IMR-90 (cell line): ENCODE measurements around the gene SLC19A1. TPM values are rescaled to one million over a fixed set of nuclear protein-coding genes. Genes with fewer than 3 reads are reported as not detected.

Experiments used
- ATAC-seq: fragments of 200-7000 bp; cut with Tn5 transposase; 2 replicates; pipeline ENCODE4 v1.9.1; 2020; ENCODE audit warnings: low read depth, mild to moderate bottlenecking, moderate library complexity
- BruUV-seq: library from RNA; stranded (reverse); fragments of 400-500 nt; replicated peaks from 2 replicates; lab custom pipeline; 2021; lab: Mats Ljungman, UMichigan
- CTCF ChIA-PET: fragments of 300-600 bp; formaldehyde crosslinking; extraction: SDS; loops from one replicate; lab custom pipeline; 2021; ENCODE audit warnings: antibody characterized with exemption; lab: Yijun Ruan, JAX
- POLR2A ChIA-PET: fragments of 300-600 bp; sonication (Branson Sonifier 250); formaldehyde crosslinking; loops from one replicate; lab custom pipeline; 2022; ENCODE audit warnings: antibody characterized with exemption; ENCODE audit not compliant: unreplicated experiment; lab: Charles Lee
- DNase-seq: peaks from one replicate; pipeline ENCODE4 v3.0.0; 2013
- H2AFZ ChIP-seq: replicated peaks from 2 replicates; pipeline ENCODE3; 2013; ENCODE audit warnings: low read length, mild to moderate bottlenecking; ENCODE audit not compliant: poor library complexity
- H2AK5ac ChIP-seq: 2 replicates; pipeline ENCODE4 v1.6.1; 2013; ENCODE audit warnings: low read depth, low read length, inconsistent platforms
- H2AK9ac ChIP-seq: replicated peaks from 2 replicates; pipeline ENCODE3; 2013; ENCODE audit warnings: mild to moderate bottlenecking, low read depth, low read length, moderate library complexity; ENCODE audit not compliant: poor library complexity
- H2BK120ac ChIP-seq: 2 replicates; pipeline ENCODE4 v1.6.1; 2013; ENCODE audit warnings: low read depth, low read length, inconsistent platforms
- H2BK15ac ChIP-seq: 3 replicates; pipeline ENCODE4 v1.6.1; 2013; ENCODE audit warnings: low read depth, low read length, inconsistent platforms
- H2BK20ac ChIP-seq: 2 replicates; pipeline ENCODE4 v1.6.1; 2013; ENCODE audit warnings: low read depth, mild to moderate bottlenecking, inconsistent platforms, low read length, moderate library complexity
- H2BK5ac ChIP-seq: 2 replicates; pipeline ENCODE4 v1.6.1; 2013; ENCODE audit warnings: mild to moderate bottlenecking, low read depth, low read length, inconsistent platforms; ENCODE audit not compliant: poor library complexity, severe bottlenecking
- H3K14ac ChIP-seq: replicated peaks from 2 replicates; pipeline ENCODE4 v1.6.1; 2013; ENCODE audit warnings: low read depth, low read length, inconsistent platforms
- H3K18ac ChIP-seq: 2 replicates; pipeline ENCODE4 v1.6.1; 2013; ENCODE audit warnings: low read depth, low read length, control low read depth
- H3K23ac ChIP-seq: 2 replicates; pipeline ENCODE4 v1.6.1; 2013; ENCODE audit warnings: low read depth, low read length, inconsistent platforms
- H3K27ac ChIP-seq: 2 replicates; pipeline ENCODE4 v1.5.1; 2013; ENCODE audit warnings: mild to moderate bottlenecking, control low read depth, low read length; ENCODE audit not compliant: insufficient read depth
- H3K27me3 ChIP-seq: 2 replicates; pipeline ENCODE4 v1.6.1; 2013; ENCODE audit warnings: low read length; ENCODE audit not compliant: control insufficient read depth, insufficient read depth
- H3K36me3 ChIP-seq: 2 replicates; pipeline ENCODE4 v1.6.1; 2013; ENCODE audit warnings: low read length, mixed read lengths; ENCODE audit not compliant: control insufficient read depth, insufficient read depth
- H3K4ac ChIP-seq: 2 replicates; pipeline ENCODE4 v1.6.1; 2013; ENCODE audit warnings: low read depth, low read length, inconsistent platforms
- H3K4me1 ChIP-seq: 2 replicates; pipeline ENCODE4 v1.6.1; 2013; ENCODE audit warnings: low read length, mixed read lengths; ENCODE audit not compliant: control insufficient read depth, insufficient read depth
- H3K4me2 ChIP-seq: 2 replicates; pipeline ENCODE4 v1.6.1; 2013; ENCODE audit warnings: low read depth, mild to moderate bottlenecking, control low read depth, low read length, moderate library complexity
- H3K4me3 ChIP-seq: 2 replicates; pipeline ENCODE4 v1.5.1; 2013; ENCODE audit warnings: low read depth, mild to moderate bottlenecking, control low read depth, low read length, moderate library complexity; ENCODE audit not compliant: insufficient read depth
- H3K56ac ChIP-seq: 2 replicates; pipeline ENCODE4 v1.6.1; 2013; ENCODE audit warnings: low read length, inconsistent platforms; ENCODE audit not compliant: insufficient read depth; ENCODE audit errors: extremely low read depth
- H3K79me1 ChIP-seq, 2 experiments: 2 replicates each; pipeline ENCODE4 v1.6.1; 2013; ENCODE audit warnings: low read length in 2 of 2, inconsistent platforms in 1 of 2, low read depth in 1 of 2
- H3K9ac ChIP-seq: 2 replicates; pipeline ENCODE4 v1.6.1; 2013; ENCODE audit warnings: low read depth, low read length, control low read depth
- H3K9me1 ChIP-seq: 2 replicates; pipeline ENCODE4 v1.6.1; 2013; ENCODE audit warnings: low read length, inconsistent platforms; ENCODE audit not compliant: insufficient read depth
- H3K9me3 ChIP-seq: 2 replicates; pipeline ENCODE4 v1.6.1; 2013; ENCODE audit warnings: low read length; ENCODE audit not compliant: control insufficient read depth, insufficient read depth
- H4K20me1 ChIP-seq: 2 replicates; pipeline ENCODE4 v1.6.1; 2013; ENCODE audit warnings: low read length, inconsistent platforms; ENCODE audit not compliant: insufficient read depth
- H4K5ac ChIP-seq: 2 replicates; pipeline ENCODE4 v1.6.1; 2013; ENCODE audit warnings: mild to moderate bottlenecking, low read depth, low read length, control low read depth
- H4K8ac ChIP-seq, 2 experiments: 2 replicates each; pipeline ENCODE4 v1.6.1; 2013; ENCODE audit warnings: low read depth in 2 of 2, low read length in 2 of 2, control low read depth in 1 of 2, inconsistent platforms in 1 of 2
- H4K91ac ChIP-seq: 2 replicates; pipeline ENCODE4 v1.6.1; 2013; ENCODE audit warnings: low read depth, low read length, inconsistent platforms; ENCODE audit not compliant: insufficient read depth
- CEBPB ChIP-seq: IDR thresholded peaks from 2 replicates; pipeline ENCODE4 v1.6.1; 2012; ENCODE audit warnings: low read depth, low read length, improper control_type of control experiment
- CHD1 ChIP-seq: IDR thresholded peaks from 2 replicates; pipeline ENCODE4 v1.6.1; 2012; ENCODE audit warnings: low read depth, low read length, improper control_type of control experiment
- CTCF ChIP-seq: conservative IDR thresholded peaks from 2 replicates; pipeline ENCODE4 v1.5.1; 2012; ENCODE audit warnings: mild to moderate bottlenecking, low read depth, low read length, improper control_type of control experiment
- MAFK ChIP-seq: IDR thresholded peaks from 2 replicates; pipeline ENCODE4 v1.6.1; 2012; ENCODE audit warnings: low read depth, low read length, improper control_type of control experiment
- MXI1 ChIP-seq: IDR thresholded peaks from 2 replicates; pipeline ENCODE4 v1.6.1; 2012; ENCODE audit warnings: low read depth, mild to moderate bottlenecking, low read length, moderate library complexity, borderline replicate concordance
- NFE2L2 ChIP-seq: fragments of 150-350 bp; IDR thresholded peaks from 2 replicates; pipeline ENCODE4 v1.6.1; 2016; ENCODE audit warnings: low read depth, mild to moderate bottlenecking, low read length
- RAD21 ChIP-seq: IDR thresholded peaks from 2 replicates; pipeline ENCODE4 v1.6.1; 2012; ENCODE audit warnings: low read length, improper control_type of control experiment
- RCOR1 ChIP-seq: IDR thresholded peaks from 2 replicates; pipeline ENCODE4 v1.6.1; 2012; ENCODE audit warnings: mild to moderate bottlenecking, low read length, improper control_type of control experiment; ENCODE audit not compliant: insufficient replicate concordance
- RFX5 ChIP-seq: IDR thresholded peaks from 2 replicates; pipeline ENCODE4 v1.8.0; 2012; ENCODE audit warnings: low read depth, mild to moderate bottlenecking, low read length, moderate library complexity
- SMC3 ChIP-seq: fragments of 150-350 bp; IDR thresholded peaks from 2 replicates; pipeline ENCODE4 v1.6.1; 2016; ENCODE audit warnings: low read depth, mild to moderate bottlenecking, antibody characterized with exemption, low read length, moderate library complexity
- WGBS, 2 experiments: methylation state at CpG; one replicate each; pipeline versions ENCODE4 v1.1.5 to v1.1.7; 2013; ENCODE audit warnings: missing lambda C conversion rate in 2 of 2; ENCODE audit not compliant: insufficient read length in 1 of 2; ENCODE audit errors: extremely low coverage in 2 of 2; 5-methylcytosine and 5-hydroxymethylcytosine counted together
- dilution Hi-C: fragments of 300-500 bp; cut with HindIII; formaldehyde crosslinking; loops from one replicate; pipeline ENCODE4 v1.14.3; 2018; ENCODE audit warnings: low sequenced_read_pairs; ENCODE audit not compliant: unreplicated experiment
- in situ Hi-C: fragments of 300-500 bp; cut with MboI; formaldehyde crosslinking; loops from 3 replicates; pipeline ENCODE4 v1.14.3; 2019; ENCODE audit warnings: low sequenced_read_pairs, inconsistent platforms, mixed read lengths
- intact Hi-C: fragments of 100-400 bp; cut with micrococcal nuclease; formaldehyde crosslinking; loops from 2 replicates; pipeline ENCODE4 v1.10.0; 2022
- polyA plus RNA-seq, 3 experiments: library from polyadenylated mRNA; depleted of rRNA; stranded (reverse); fragments of >200 nt; gene quantifications; 2 replicates each; pipeline ENCODE4 v1.2.3, GENCODE V29; 2012; ENCODE audit warnings: low replicate concordance in 1 of 3
- total RNA-seq: library from RNA; depleted of rRNA; stranded (reverse); fragments of >200 nt; gene quantifications from 2 replicates; pipeline ENCODE4 v1.2.3, GENCODE V29; 2012

SLC19A1 gene
- total and polyA plus RNA-seq, 2 of the 4 experiments (the other 2 are of a cell fraction) = 2.2 to 16.2 TPM

GRCh38 chr21:45465611-45466329, 76.5 kb downstream of the SLC19A1 start:
- dilution Hi-C loops (no loop called here), intact Hi-C loops (no loop called here), in situ Hi-C loops (loop anchor here (10.0 kb wide), 1 partner anchor 359 kb away; no protein-coding TSS in a partner anchor)
- Histone ChIP-seq H3K4ac (no peak overlapping the region; the same call in 1 of the 2 replicates), H3K9me1 (peaks cover 16% of the 10 kb centered on the region), H3K27ac (no peak overlapping the region), H3K18ac (no peak overlapping the region), H2AFZ (no peak overlapping the region), H2BK20ac (no peak overlapping the region), H2AK5ac (no peak overlapping the region), H2AK9ac (no peak overlapping the region), H3K9me3 (peaks cover 2% of the 10 kb centered on the region; the same call in 1 of the 2 replicates), H3K36me3 (peaks cover 17% of the 10 kb centered on the region), H3K23ac (no peak overlapping the region), H2BK15ac (no peak overlapping the region), H4K5ac (no peak overlapping the region), H3K56ac (no peak overlapping the region), H4K20me1 (peaks cover 48% of the 10 kb centered on the region), H3K4me2 (no peak overlapping the region), H2BK5ac (no peak overlapping the region), H3K9ac (no peak overlapping the region), H3K14ac (no peak overlapping the region), H4K8ac (no peak overlapping the region), H2BK120ac (no peak overlapping the region), H3K79me1 (peaks cover 12 to 70% of the 10 kb centered on the region in 2 experiments; a peak in 3 of 4 replicates), H3K4me3 (no peak overlapping the region), H4K91ac (no peak overlapping the region), H3K4me1 (peaks cover 18% of the 10 kb centered on the region), H3K27me3 (no peaks in the 10 kb centered on the region)
- CTCF ChIA-PET = no interaction called here
- BruUV-seq = no TSS peak
- WGBS, 2 experiments = 91% methylated on average over 19 of the region's 27 CpGs; no CpG with 5 or more reads in 1 of the 2 experiments
- ATAC-seq (no peak), DNase-seq (no peak)
- TF ChIP-seq NFE2L2 (no peak), MXI1 (no peak), RAD21 (no peak), CTCF (no peak), CHD1 (no peak), SMC3 (no peak), RCOR1 (no peak), CEBPB (no peak), MAFK (no peak), RFX5 (no peak)
- POLR2A ChIA-PET = no interaction called here
